Measurements from ENCODE around the gene NPFFR2.

GRCh38 chr4:71994559-71994958 lies 37.2 kb upstream of the NPFFR2 start:
- TF ChIP-seq SP1 (IDR thresholded peaks at IDR 0.05) (no peak), CTCF (IDR thresholded peaks at IDR 0.05; ENCODE audit: low read depth, low read length, missing input control) (no peak)

All from liver (tissue), 3 donors.